ENCODE results near the gene DISP3. TPM values are rescaled to one million over a fixed set of nuclear protein-coding genes. Genes with fewer than 3 reads are reported as not detected.

The DISP3 gene
- total RNA-seq, 1 donor from 2014 or later = not detected

DNA sequence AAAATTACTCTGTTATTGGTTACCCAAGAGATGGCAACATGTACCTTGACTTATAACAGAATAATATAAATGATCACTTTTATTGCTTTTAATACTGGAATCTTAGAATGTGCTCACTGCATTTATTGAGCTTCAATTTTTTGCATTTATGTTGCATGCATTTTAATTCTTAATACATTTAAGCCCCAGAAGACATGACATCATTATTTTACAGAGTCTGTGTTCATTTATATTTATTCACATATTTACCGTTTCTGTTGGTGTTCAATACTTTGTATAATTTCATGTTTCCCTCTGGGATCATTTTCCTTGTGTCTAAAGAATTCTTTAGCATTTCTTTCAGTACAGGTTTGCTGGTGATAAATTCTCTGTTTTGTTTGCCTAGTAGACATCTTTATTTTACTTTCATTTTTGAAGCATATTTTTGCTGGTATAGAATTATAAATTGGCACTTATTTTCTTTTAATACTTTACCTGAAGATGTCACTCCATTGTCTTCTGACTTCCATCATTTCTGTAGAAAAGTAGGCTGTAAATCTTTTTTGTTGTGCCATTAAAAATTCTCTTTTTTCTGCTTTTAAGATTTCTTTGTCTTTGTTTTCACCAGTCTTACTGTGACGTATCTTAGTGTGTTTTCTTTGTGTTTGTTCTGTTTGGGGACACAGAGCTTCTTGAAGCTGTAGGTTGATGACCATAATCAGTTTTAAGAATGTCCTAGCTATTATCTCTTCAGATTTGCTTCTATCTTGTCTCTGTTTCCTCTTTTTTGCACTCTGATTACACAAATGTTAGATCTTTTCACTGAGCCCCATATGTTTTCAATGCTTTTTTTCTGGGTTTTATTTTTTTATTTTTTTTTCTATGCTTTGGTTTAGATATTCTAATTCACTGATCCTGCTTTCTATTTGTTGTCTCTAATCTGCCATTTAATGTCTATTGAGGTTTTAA is 26.9 kb downstream of the DISP3 start:
- TF ChIP-seq, protein P1, sequence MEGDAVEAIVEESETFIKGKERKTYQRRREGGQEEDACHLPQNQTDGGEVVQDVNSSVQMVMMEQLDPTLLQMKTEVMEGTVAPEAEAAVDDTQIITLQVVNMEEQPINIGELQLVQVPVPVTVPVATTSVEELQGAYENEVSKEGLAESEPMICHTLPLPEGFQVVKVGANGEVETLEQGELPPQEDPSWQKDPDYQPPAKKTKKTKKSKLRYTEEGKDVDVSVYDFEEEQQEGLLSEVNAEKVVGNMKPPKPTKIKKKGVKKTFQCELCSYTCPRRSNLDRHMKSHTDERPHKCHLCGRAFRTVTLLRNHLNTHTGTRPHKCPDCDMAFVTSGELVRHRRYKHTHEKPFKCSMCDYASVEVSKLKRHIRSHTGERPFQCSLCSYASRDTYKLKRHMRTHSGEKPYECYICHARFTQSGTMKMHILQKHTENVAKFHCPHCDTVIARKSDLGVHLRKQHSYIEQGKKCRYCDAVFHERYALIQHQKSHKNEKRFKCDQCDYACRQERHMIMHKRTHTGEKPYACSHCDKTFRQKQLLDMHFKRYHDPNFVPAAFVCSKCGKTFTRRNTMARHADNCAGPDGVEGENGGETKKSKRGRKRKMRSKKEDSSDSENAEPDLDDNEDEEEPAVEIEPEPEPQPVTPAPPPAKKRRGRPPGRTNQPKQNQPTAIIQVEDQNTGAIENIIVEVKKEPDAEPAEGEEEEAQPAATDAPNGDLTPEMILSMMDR (IDR thresholded peaks at IDR 0.05; ENCODE audit: insufficient read depth, low read length, severe bottlenecking) = no peak
- no peak for FAIRE-seq
- no peak overlapping the region for H3K4me3 ChIP-seq (ENCODE audit: low read depth, low read length)

DNA sequence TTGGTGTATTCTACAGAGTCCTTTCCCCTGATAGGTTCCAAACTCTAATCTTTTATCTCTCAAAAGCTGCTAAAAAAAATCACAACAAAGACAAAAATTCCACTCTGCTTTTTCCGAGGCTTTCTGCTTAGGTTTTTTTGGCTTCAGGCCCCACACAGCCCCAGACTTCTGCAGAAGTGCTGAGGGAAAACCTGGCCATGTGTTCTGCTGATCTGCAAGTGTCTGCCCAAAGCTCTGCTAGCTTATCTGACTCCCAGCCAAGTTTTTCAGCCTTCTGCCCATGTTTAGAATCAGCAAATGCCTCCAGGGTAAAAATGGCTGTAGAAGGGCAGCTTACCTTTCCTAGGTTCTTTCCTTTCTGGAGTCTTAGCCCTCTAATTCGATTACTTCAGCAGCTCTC is 28.4 kb downstream of the DISP3 start:
- H3K4me3 ChIP-seq (ENCODE audit: low read depth, low read length) = no peak overlapping the region
- H3K36me3 ChIP-seq (ENCODE audit: control insufficient read depth, insufficient read depth, low read length) = peaks cover 1% of the 10 kb centered on the region
- no peak for FAIRE-seq
- TF ChIP-seq, protein P1 (IDR thresholded peaks at IDR 0.05; ENCODE audit: insufficient read depth, low read length, severe bottlenecking) = no peak
- no peaks in the 10 kb centered on the region for H3K27me3 ChIP-seq (ENCODE audit: control insufficient read depth, insufficient read depth, low read length)
- no peak for DNase-seq (ENCODE audit: low read depth)

More for the DNA sequence above, 26.9 kb downstream of the DISP3 start:
- peaks cover 1% of the 10 kb centered on the region for H3K36me3 ChIP-seq (ENCODE audit: control insufficient read depth, insufficient read depth, low read length)
- DNase-seq (ENCODE audit: low read depth) = no peak
- H3K27me3 ChIP-seq (ENCODE audit: control insufficient read depth, insufficient read depth, low read length) = no peaks in the 10 kb centered on the region

DNA sequence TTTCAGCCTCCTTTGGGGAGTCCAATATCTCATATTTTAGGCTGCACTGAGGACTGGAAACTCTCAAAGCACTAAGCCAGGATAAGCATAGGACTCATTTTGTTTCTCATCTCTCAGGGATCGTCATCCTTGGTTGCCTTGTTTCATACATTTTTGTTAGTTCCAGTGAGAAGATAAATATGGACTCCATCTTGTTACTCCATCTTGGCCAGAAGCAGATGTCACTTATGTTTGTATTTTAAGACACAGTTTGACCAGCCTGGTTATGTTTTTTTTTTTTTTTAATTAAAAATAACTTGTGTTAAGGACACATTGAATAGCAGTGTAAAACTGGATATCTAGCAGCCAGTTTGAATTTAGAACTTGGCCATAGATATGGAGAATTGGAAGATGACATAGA is 34.7 kb downstream of the DISP3 start:
- no peaks in the 10 kb centered on the region for H3K27me3 ChIP-seq (ENCODE audit: control insufficient read depth, insufficient read depth, low read length)
- DNase-seq (ENCODE audit: low read depth) = no peak
- FAIRE-seq = no peak
- H3K4me3 ChIP-seq (ENCODE audit: low read depth, low read length) = no peak overlapping the region
- no peaks in the 10 kb centered on the region for H3K36me3 ChIP-seq (ENCODE audit: control insufficient read depth, insufficient read depth, low read length)
- TF ChIP-seq, protein P1 (IDR thresholded peaks at IDR 0.05; ENCODE audit: insufficient read depth, low read length, severe bottlenecking) = no peak

DNA sequence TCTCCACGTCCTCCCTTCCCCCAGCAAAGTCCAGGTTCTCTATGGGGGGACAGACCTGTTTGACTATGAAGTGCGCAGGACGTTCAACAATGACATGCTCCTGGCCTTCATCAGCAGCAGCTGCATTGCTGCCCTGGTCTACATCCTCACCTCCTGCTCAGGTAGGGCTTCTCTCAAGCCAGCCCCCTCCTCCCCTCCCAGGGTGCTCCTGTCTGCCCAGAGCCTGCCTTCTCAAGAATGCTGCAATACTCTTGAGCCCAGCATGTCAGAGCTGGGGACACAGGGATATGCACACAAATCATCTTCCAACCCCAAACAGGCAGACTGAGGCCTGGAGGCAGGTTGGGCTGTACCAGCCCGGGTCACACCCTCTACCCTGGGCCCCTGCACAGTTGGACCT is 35.4 kb downstream of the DISP3 start:
- DNase-seq (ENCODE audit: low read depth) (no peak), FAIRE-seq (no peak)
- TF ChIP-seq, protein P1 (IDR thresholded peaks at IDR 0.05; ENCODE audit: insufficient read depth, low read length, severe bottlenecking) = no peak
- H3K4me3 ChIP-seq (ENCODE audit: low read depth, low read length) = no peak overlapping the region
- no peaks in the 10 kb centered on the region for H3K36me3 ChIP-seq (ENCODE audit: control insufficient read depth, insufficient read depth, low read length)
- no peaks in the 10 kb centered on the region for H3K27me3 ChIP-seq (ENCODE audit: control insufficient read depth, insufficient read depth, low read length)

DNA sequence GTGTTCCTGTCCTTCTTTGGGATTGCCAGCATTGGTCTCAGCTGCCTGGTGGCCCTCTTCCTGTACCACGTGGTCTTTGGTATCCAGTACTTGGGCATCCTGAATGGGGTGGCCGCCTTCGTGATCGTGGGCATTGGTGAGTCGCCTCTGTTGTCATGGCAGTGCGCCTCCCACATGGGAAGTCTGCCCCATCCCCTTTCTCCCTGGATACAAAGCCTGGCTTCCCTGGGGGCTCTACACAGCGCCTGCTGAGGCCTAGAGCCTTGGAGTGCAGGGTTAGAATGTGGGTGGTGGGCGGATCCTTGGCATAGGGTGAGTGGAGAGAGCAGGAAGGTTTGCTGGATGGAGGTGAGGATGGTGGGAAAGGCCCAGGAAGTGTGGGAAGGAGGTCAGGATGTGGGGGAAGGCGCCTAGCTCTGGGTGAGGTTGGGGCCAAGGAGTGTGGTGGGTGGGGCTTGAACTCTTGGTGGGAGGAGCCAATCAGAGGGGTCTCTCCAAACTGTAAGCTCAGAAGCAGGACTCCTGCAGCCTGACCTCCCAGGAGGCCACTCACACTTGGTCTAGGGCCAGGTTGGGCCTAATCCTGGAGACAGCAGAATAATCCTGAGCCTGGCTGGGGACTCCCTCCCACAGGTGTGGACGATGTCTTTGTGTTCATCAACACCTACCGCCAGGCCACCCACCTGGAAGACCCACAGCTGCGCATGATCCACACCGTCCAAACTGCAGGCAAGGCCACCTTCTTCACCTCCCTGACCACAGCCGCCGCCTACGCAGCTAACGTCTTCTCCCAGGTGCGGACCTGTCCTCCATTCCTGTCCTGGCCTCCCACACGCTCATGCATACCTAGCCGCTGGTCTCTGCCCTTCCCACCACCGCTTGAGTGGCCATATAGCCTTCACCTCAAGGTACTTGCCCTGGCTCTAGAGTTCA is 36.7 kb downstream of the DISP3 start:
- no peak for DNase-seq (ENCODE audit: low read depth)
- TF ChIP-seq, protein P1 (IDR thresholded peaks at IDR 0.05; ENCODE audit: insufficient read depth, low read length, severe bottlenecking) = no peak

More for the DNA sequence above, 36.7 kb downstream of the DISP3 start:
- Histone ChIP-seq H3K4me3 (ENCODE audit: low read depth, low read length) (no peak overlapping the region), H3K36me3 (ENCODE audit: control insufficient read depth, insufficient read depth, low read length) (no peaks in the 10 kb centered on the region), H3K27me3 (ENCODE audit: control insufficient read depth, insufficient read depth, low read length) (no peaks in the 10 kb centered on the region)
- FAIRE-seq = peak; percentile 55

All from bronchial epithelial cell (primary cell).